Right cardiac atrium (tissue), 5 donors: Measurements from ENCODE around the gene SOBP. TPM values are rescaled to one million over a fixed set of nuclear protein-coding genes. Genes with fewer than 3 reads are reported as not detected.

Experiments used
- ATAC-seq, 2 donors: fragments of 200-7000 bp; cut with Tn5 transposase; one replicate each; pipeline versions ENCODE4 v1.8.0 to v1.9.1; 2020; ENCODE audit warnings: moderate library complexity in 2 of 2, mild to moderate bottlenecking in 1 of 2
- DNase-seq, 3 donors: peaks; one replicate each; pipeline ENCODE4 v3.0.0-alpha.2; 2020
- H3K27ac ChIP-seq: one replicate; pipeline ENCODE4 v1.5.1; 2013; ENCODE audit warnings: mild to moderate bottlenecking, low read length, control low read depth, moderate library complexity
- H3K27me3 ChIP-seq: one replicate; pipeline ENCODE4 v1.6.1; 2013; ENCODE audit not compliant: control insufficient read depth, insufficient read depth
- H3K4me1 ChIP-seq: one replicate; pipeline ENCODE4 v1.6.1; 2013; ENCODE audit warnings: low read length; ENCODE audit not compliant: control insufficient read depth, insufficient read depth
- H3K4me3 ChIP-seq: one replicate; pipeline ENCODE4 v1.5.1; 2013; ENCODE audit warnings: low read length, control low read depth
- H3K9me3 ChIP-seq: one replicate; pipeline ENCODE4 v1.6.1; 2013; ENCODE audit warnings: low read length; ENCODE audit not compliant: control insufficient read depth
- WGBS: extraction: QIAGEN DNeasy Blood & Tissue Kit; methylation state at CpG from one replicate; pipeline ENCODE4 v1.1.7; 2013; 5-methylcytosine and 5-hydroxymethylcytosine counted together
- intact Hi-C, 4 donors: fragments of 100-400 bp; cut with DNase I; formaldehyde crosslinking; loops; one replicate each; pipeline versions ENCODE4 v1.11.0 to v1.14.0; 2022 to 2023
- polyA plus RNA-seq: library from polyadenylated mRNA; stranded (reverse); fragments of 200-250 nt; gene quantifications from one replicate; pipeline ENCODE4 v1.2.3, GENCODE V29; 2013
- total RNA-seq, 4 donors: library from RNA; stranded (reverse); fragmentation: NEBNext Ultra II Directional; extraction: Animal tissue kit (Norgen Biotek cat#: 25700); gene quantifications; one replicate each; pipeline ENCODE4 v1.2.1, GENCODE V29; 2021
- donor health status: healthy with polysubstance abuse.
- donor health status: DM: no; HTN: yes; CAD: no.
- donor health status: DM: no; HTN: no; CAD: no.
- donor health status: DM: no; HTN: yes; CAD: no; lungs with severe emphysema.
- donor health status: DM: yes; HTN: yes; CAD: no.

SOBP gene
- total and polyA plus RNA-seq, 5 donors: 10.4 to 20.6 (median 17.7) TPM

GRCh38 chr6:107663308-107663707 lies 173.4 kb downstream of the SOBP start:
- WGBS: 89% methylated on average over 6 of the region's 6 CpGs
- Histone ChIP-seq H3K4me3 (no peak overlapping the region), H3K4me1 (no peaks in the 10 kb centered on the region), H3K9me3 (no peaks in the 10 kb centered on the region), H3K27ac (no peak overlapping the region), H3K27me3 (no peaks in the 10 kb centered on the region)
- no peak for ATAC-seq
- DNase-seq: no peak
- intact Hi-C loops: no loop called here

- no peak overlapping the region for H3K4me3 ChIP-seq
- WGBS: 58% methylated on average over 4 of the region's 4 CpGs
- H3K27me3 ChIP-seq: no peaks in the 10 kb centered on the region
- DNase-seq: no peak
- H3K27ac ChIP-seq: no peak overlapping the region
- no peaks in the 10 kb centered on the region for H3K9me3 ChIP-seq
- ATAC-seq: no peak
- no peaks in the 10 kb centered on the region for H3K4me1 ChIP-seq
- intact Hi-C loops: no loop called here
Measured at GRCh38 chr6:107665382-107665781, 175.5 kb downstream of the SOBP start.

GRCh38 chr6:107666084-107666980 lies 176.4 kb downstream of the SOBP start:
- H3K9me3 ChIP-seq: no peaks in the 10 kb centered on the region
- WGBS: 60% methylated on average over 15 of the region's 15 CpGs
- peak overlapping the region; percentile 23 for H3K27ac ChIP-seq
- no peaks in the 10 kb centered on the region for H3K27me3 ChIP-seq
- DNase-seq (no peak), ATAC-seq (no peak)
- peaks cover 6% of the 10 kb centered on the region for H3K4me1 ChIP-seq
- intact Hi-C loops: no loop called here
- H3K4me3 ChIP-seq: no peak overlapping the region

DNA sequence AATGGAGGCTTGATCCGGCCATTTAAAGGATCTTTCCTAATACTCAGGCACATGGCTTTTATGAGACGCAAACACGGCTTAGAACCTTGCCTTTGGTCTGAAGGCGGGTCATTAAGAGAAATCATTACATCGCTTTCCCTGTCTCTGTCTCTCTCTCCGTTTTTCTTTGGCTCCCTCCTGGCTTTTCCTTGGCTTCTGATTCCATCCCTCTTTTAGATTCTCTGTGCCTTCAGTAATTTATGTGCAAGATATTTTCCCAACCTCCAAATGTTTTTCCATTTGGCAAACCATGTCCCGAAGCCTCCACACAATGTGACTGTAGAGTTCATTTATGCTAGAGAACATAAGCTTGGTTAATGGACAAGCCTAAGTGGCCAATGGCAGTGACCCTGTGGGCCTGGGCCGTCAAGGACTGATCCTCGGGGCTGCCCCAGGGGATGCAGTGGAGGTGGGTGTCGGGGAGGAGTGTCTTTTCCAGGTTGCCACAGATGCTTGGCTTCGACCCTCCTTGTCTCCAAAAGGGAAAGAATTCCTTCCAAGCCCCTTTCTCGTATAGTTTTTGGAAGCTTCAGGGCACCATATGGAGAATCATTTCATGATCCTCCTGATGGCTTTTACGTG lies 177.2 kb downstream of the SOBP start:
- Histone ChIP-seq H3K4me1 (peaks cover 9% of the 10 kb centered on the region), H3K27me3 (no peaks in the 10 kb centered on the region), H3K4me3 (no peak overlapping the region), H3K9me3 (no peaks in the 10 kb centered on the region), H3K27ac (no peak overlapping the region)
- DNase-seq (peak in 1 of 3 donors; percentile 37), ATAC-seq (no peak)
- intact Hi-C loops: no loop called here
- 74% methylated on average over 13 of the region's 13 CpGs for WGBS

DNA sequence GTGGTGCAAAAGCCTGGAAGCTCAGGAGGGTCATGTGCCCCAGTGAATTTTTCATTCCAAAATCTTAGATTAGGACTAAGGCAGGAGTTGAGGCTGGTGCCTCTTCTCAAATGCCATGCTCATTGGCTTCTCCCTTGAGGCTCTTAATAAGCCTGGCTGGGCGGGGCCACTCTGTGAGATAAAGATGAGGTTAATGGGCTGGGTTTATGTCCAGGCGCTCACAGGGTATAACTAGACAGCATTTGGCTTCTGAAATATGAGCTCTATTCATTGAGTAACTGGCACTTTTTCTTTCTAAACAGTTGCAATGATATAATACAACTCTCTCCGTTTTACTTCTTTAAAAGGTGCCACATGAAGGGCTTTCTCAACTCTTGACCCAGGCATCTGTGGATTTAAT lies 177.9 kb downstream of the SOBP start:
- Histone ChIP-seq H3K9me3 (no peaks in the 10 kb centered on the region), H3K27ac (no peak overlapping the region), H3K4me1 (peaks cover 9% of the 10 kb centered on the region), H3K27me3 (no peaks in the 10 kb centered on the region), H3K4me3 (no peak overlapping the region)
- 84% methylated on average over 3 of the region's 3 CpGs for WGBS
- intact Hi-C loops: no loop called here
- no peak for ATAC-seq
- no peak for DNase-seq

DNA sequence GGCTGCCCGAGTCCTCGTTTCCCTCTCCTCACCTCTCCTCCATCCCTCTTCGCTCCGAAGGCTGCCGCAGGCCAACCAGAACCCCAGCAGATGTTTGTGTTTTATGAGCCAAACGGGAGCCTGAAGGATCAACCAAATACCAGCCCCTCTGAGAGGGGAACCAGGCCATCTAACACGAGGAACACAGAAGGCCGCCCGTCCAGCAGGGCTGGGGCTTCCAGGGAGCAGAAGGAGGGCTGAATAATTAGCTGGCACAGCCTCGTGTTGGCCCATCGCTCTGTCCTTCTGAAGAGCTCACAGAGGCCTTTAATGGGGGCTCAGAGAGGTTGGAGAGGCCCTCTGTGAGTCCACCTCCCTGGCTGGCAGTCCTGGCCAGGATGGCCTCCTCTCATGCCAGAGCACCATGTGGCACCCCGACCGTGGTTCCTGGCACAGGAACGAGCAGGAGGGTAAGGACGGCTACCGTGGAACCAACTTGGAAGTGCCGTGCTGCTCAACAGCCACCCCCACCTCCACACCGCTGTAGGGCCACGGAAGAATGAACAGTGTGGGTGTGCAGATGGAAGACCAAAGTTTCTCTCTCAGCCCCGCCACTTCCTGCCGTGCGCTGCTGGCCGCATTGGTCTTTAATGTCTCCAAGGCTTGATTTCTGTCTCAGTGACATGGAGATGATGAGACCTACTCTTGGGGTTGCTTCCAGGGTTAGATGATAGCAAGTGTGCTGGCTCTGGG lies 179.0 kb downstream of the SOBP start:
- Histone ChIP-seq H3K4me3 (no peak overlapping the region), H3K9me3 (no peaks in the 10 kb centered on the region), H3K4me1 (peaks cover 9% of the 10 kb centered on the region), H3K27me3 (no peaks in the 10 kb centered on the region), H3K27ac (no peak overlapping the region)
- ATAC-seq (no peak), DNase-seq (peak in 1 of 3 donors; percentile 27)
- intact Hi-C loops: no loop called here
- WGBS: 77% methylated on average over 23 of the region's 23 CpGs

DNA sequence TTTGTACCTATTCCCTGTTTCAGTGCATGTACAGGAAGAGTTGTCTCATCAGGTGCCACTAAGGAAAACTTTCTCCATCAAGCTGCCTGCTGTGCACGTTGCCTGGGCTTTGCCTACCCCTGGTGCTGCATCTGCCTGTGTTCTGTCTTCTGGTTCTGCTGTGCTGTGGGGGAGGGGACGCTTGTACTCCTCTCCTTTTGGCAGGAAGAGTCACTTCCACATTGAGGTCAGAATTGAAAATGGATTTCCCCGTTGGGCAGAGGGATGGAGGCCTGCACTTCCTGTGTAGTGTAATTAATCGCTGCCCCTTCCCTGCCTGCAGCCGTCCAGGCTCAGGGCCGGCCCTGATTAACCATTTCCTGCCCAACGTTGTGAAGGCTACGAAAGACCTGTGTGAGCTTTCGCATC lies 180.9 kb downstream of the SOBP start:
- Histone ChIP-seq H3K9me3 (no peaks in the 10 kb centered on the region), H3K4me3 (no peak overlapping the region), H3K4me1 (peaks cover 9% of the 10 kb centered on the region), H3K27me3 (no peaks in the 10 kb centered on the region), H3K27ac (no peak overlapping the region)
- ATAC-seq: peak; percentile 69
- DNase-seq: peak; percentile 64 to 85 (median 81)
- 15% methylated on average over 9 of the region's 9 CpGs for WGBS
- intact Hi-C loops: no loop called here

DNA sequence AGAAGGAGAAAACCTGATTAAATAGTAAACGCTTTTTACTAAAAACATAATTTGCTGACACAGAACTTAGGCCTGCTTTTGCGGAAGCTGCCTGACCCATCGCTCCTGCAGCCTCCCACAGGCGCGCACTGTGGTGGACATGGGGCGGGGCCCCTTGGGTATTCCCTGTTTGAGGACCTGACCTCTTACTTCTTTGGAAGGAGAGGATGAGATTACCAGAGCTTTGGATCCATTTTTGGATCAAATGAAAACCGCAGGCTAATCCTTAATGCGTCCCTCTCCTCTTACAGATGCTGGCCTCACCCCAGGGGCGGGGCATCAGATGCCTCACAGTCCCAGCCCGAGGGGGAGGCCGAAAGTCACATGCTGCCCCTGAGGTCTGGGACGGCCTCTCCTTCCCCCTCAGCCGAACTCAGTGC lies 183.2 kb downstream of the SOBP start:
- DNase-seq (peak in 1 of 3 donors; percentile 62), ATAC-seq (no peak)
- intact Hi-C loops: no loop called here
- WGBS: 80% methylated on average over 13 of the region's 13 CpGs
- H3K27ac ChIP-seq: no peak overlapping the region
- no peaks in the 10 kb centered on the region for H3K27me3 ChIP-seq
- no peak overlapping the region for H3K4me3 ChIP-seq
- H3K4me1 ChIP-seq: peaks cover 9% of the 10 kb centered on the region
- H3K9me3 ChIP-seq: no peaks in the 10 kb centered on the region

DNA sequence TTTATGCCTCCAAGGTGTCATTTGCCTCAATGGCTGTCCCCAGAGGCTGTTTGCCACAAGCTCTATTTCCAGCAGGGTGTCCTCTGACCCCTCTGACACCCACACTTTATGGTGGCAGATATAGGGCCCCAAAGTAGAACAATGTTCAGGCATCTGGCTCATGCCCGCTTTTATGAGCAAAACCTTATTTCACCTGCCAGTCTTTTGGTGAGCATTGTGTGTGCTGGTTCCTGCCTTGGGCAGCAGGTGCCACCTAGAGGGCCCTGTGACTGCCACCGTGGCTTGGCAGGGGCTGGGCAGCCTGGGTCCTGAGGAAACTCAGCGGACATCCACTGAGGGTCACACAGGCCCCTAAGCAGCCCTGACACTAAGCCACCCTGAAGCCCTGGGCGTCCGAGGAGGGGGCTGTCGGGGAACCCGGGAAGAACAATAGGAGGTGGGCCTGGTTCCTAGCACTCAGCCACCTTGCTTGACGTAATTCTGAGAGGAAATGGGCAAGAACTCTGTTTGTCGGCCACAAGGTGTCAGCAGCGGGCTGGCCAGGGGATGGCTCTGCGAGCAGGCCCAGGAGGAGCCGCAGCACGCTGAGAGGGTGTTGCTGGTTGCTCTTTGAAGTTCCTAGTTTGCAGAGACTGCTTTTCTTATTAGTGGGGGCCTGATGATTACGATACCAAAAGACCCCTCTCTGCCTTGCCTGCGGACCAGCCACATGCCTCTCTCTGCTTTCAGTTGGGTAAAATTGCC lies 185.2 kb downstream of the SOBP start:
- DNase-seq (peak; percentile 87 to 94 (median 91)), ATAC-seq (peak; percentile 92 to 95)
- WGBS: 11% methylated on average over 15 of the region's 15 CpGs
- intact Hi-C loops: loop anchor here (5.0 kb wide), 2 partner anchors 167 to 172 kb away; no protein-coding TSS in a partner anchor
- H3K4me3 ChIP-seq: no peak overlapping the region
- no peaks in the 10 kb centered on the region for H3K27me3 ChIP-seq
- peaks cover 9% of the 10 kb centered on the region for H3K4me1 ChIP-seq
- H3K27ac ChIP-seq: no peak overlapping the region
- no peaks in the 10 kb centered on the region for H3K9me3 ChIP-seq

DNA sequence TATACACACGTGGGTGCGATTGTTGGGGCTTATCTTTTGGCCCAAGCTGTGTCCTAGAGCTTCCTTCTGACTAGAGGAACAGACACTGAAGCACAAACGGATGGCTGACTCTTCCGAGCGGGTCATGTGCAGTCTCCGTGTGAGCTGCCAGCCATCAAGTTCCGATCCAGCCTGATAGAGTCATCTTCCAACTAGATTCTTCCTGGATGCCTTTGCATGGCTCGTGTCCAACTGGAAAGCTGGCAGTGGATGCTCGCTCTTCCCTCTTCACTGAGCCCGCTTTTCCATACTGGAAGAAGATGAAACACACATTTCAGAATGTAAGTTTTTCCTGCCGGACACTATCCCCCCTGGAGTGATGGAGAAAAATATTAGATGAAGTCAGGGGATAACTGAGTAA lies 186.1 kb downstream of the SOBP start:
- Histone ChIP-seq H3K4me3 (no peak overlapping the region), H3K4me1 (peaks cover 6% of the 10 kb centered on the region), H3K27ac (no peak overlapping the region), H3K27me3 (no peaks in the 10 kb centered on the region), H3K9me3 (no peaks in the 10 kb centered on the region)
- DNase-seq: peak in 1 of 3 donors; percentile 27
- 43% methylated on average over 11 of the region's 11 CpGs for WGBS
- ATAC-seq: peak in 1 of 2 donors; percentile 30
- intact Hi-C loops: loop anchor here (5.0 kb wide), 2 partner anchors 166 to 171 kb away; no protein-coding TSS in a partner anchor
